HG03066 (cell line): ENCODE measurements around the gene PDE4B.
"Not testable (repeated sequence)": the region's sequence is repeated elsewhere in the genome, so short reads cannot be mapped to it uniquely, and the experiment has no call there.

Source experiments
- ATAC-seq: cut with Tn5 transposase; IDR thresholded peaks from one replicate; pipeline ENCODE4 v1.9.1; 2021; ENCODE audit warnings: low read depth; ENCODE audit not compliant: unreplicated experiment

The PDE4B gene

DNA sequence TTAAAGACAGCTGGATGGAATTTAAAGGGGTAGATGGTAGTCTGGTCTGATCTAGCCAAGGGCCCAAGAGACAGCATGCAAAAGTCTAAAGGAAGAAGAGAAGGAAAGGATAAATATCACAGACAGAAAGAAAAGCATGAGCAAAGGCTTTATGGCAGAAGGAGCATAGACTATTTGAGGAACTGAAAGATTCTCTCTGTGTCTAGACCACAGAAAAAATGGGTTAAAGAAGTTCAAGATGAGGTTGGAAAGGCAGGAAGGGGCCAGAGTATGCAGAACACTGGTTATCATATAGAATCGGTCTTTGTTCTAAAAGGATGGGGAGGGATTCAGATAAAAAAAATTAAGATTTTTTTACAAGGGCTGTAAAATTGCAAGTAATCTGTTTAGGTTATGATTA, 604.5 kb downstream of the PDE4B start:
- peak; percentile 36 for ATAC-seq

DNA sequence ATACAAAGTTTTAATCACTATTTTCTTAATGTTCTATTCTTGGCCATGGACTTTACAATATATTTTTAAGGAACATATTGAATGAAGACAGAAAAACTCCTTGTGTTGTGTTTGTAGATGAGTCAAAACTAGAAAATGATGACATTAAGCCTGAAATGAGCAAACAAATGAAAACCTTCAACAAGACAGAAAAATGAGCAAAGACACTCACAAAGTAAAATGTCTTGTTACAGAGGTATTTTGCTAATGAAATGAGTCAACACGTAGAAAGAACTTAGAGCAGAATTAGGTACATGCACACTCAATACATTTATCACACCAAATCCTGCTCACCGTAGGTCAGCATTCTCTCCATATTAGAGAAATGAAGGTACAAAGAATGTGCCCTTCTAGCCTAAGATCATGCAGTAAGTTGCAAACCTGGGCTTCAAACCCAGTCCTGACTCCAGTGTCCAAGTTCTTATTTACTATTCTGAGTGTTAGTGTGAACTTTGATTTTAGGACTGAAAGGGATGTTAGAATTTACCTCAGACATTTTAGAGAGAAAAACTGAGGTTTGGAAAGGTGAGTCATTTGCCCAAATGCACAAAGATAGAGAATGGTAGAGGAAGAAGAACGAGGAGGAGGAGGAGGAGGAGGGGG, 607.3 kb downstream of the PDE4B start:
- ATAC-seq, result no peak

DNA sequence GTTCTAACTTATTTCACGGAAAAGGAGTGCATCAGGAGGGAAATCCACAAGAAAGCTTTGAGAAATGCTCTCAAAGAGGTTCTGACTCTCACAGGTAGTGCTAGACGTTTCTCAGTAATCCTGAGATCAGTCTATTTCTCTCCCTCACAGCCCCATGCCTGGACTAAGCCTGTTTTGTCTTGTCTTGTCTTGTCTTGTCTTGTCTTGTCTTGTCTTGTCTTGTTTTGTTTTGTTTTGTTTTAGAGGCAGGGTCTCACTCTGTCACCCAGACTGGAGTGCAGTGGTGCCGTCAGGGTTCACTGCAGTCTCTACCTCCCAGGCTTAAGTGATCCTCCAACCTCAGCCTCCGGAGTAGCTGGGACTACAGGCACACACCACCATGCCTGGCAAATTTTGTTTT, 608.0 kb downstream of the PDE4B start:
- ATAC-seq, result no peak

- ATAC-seq, result no peak
These were observed 608.5 kb downstream of the PDE4B start for GRCh38 chr1:66401244-66401643.

DNA sequence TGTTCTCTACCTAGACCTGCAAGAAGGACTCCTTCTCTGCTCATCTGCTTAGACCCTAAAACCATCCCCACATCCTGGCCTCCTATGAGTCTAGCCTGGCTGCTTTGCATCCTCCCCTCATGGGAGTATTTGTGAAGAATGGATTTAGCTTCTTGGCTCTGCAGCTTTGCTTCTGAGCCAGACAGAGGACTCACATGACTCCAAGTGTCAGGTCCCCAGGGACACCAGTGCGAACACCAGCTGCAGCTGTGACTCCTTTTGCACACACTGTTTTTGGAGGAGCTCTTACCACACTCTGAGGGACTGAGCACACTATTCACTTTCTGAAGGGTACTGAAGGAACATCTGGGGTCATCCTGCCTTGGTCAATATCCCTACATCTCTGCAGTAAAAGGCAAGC, 609.5 kb downstream of the PDE4B start:
- ATAC-seq, result peak; percentile 83

GRCh38 chr1:66403007-66403731, 610.5 kb downstream of the PDE4B start:
- no peak for ATAC-seq

GRCh38 chr1:66405061-66405460, 612.4 kb downstream of the PDE4B start:
- ATAC-seq, result no peak

DNA sequence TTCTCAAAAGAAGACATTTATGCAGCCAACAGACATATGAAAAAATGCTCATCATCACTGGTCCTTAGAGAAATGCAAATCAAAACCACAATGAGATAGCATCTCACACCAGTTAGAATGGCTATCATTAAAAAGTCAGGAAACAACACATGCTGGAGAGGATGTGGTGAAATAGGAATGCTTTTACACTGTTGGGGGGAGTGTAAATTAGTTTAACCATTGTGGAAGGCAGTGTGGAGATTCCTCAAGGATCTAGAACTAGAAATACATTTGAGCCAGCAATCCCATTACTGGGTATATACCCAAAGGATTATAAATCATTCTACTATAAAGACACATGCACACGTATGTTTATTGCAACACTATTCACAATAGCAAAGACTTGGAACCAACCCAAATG, 618.8 kb downstream of the PDE4B start:
- not testable (repeated sequence) for ATAC-seq

DNA sequence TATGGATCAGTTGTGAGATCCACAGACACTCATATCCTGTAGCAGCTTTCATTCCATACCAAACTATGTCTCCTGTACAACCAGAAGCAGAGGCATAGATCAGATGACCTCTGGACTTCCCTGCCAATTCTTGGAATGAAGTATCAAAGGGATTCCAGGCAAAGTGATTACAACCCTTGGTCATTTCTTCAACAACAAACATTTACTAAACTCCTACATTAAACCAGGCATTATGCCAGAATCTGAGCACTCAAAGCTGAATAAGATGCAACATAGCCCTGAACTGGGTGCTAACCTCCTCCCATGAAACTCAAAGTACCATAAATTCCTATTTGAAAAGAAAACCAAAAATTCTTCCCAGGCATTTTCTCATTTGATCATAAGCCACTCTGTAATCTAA, 620.0 kb downstream of the PDE4B start:
- ATAC-seq, result no peak

DNA sequence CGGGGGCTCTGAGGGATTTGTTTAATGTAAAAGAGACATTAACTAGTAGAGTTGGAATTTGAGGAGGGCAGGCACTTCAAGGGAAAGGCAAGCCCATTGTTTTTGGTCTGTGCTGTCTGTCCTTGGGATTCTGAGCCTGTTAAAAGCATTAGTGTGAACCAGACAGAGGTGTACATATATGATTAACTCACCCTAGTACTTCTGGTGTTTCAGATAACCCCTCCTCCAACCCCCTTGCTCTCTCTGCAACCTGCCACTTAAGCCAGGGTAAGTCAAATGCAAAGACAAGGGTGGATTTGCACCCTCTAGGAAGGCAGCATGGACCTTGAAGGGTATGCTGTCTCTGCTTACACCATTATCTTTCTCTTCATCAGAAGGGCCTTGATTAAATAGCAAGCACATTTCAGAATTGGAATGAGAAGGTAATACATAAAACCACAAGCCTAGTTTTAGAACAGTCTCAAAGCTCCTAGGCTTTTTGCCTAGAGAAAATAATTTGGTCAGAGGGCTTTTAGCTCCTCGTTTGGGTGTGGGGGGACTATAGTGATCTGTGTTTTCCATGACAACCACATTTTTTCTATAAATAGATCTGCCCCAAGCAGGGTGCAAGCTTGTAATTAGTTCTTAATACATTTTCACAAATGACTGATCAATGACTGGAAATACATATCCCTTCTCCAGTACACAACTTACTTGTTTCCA, 620.6 kb downstream of the PDE4B start:
- no peak for ATAC-seq

GRCh38 chr1:66413838-66414175, 621.1 kb downstream of the PDE4B start:
- no peak for ATAC-seq

- no peak for ATAC-seq
These were observed 622.6 kb downstream of the PDE4B start for GRCh38 chr1:66415281-66415680.

GRCh38 chr1:66415866-66416265, 623.2 kb downstream of the PDE4B start:
- no peak for ATAC-seq

DNA sequence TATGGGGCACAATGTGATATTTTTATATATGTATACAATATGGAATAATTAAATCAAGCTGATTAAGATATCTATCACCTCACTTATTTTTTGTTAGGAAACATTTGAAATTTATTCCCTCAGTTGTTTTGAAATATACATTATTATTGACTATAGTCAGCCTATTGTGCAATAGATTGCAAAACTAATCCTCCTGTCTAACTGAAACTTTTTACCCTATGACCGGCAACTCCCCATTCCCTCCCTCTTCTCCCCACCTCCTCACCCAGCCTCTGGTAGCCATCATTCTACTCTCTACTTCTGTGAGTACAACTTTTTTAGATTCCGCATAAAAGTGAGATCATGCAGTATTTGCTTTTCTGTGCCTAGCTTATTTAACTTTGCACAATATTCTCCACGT, 623.6 kb downstream of the PDE4B start:
- no peak for ATAC-seq

- no peak for ATAC-seq
These were observed 625.3 kb downstream of the PDE4B start for GRCh38 chr1:66418021-66418420.

GRCh38 chr1:66420171-66420570, 627.5 kb downstream of the PDE4B start:
- not testable (repeated sequence) for ATAC-seq

- ATAC-seq, result not testable (repeated sequence)
These were observed 628.2 kb downstream of the PDE4B start for GRCh38 chr1:66420906-66421305.

- ATAC-seq, result no peak
These were observed 630.1 kb downstream of the PDE4B start for GRCh38 chr1:66422804-66423203.
